Thyroid gland (tissue), 4 donors: Measurements from ENCODE around the gene FOXO1. TPM values are rescaled to one million over a fixed set of nuclear protein-coding genes. Genes with fewer than 3 reads are reported as not detected.

Source experiments
- DNase-seq, 2 donors: peaks; one replicate each; pipeline ENCODE4 v3.0.0-alpha.2; 2019
- H3K27ac ChIP-seq, 3 donors: fragments of 200-600 bp; sonication (generic); 1 replicate in 2 of 3; 2 replicates in 1 of 3; pipeline ENCODE4 v1.5.1; 2016 to 2019; ENCODE audit warnings: mild to moderate bottlenecking in 1 of 3, moderate library complexity in 1 of 3
- H3K27me3 ChIP-seq: fragments of 200-600 bp; sonication (generic); one replicate; pipeline ENCODE4 v1.5.1; 2019
- H3K36me3 ChIP-seq, 2 donors: fragments of 200-600 bp; sonication (generic); one replicate each; pipeline ENCODE4 v1.5.1; 2016 to 2019
- H3K4me1 ChIP-seq, 2 donors: fragments of 200-600 bp; sonication (generic); one replicate each; pipeline ENCODE4 v1.5.1; 2017 to 2019
- H3K4me3 ChIP-seq, 3 donors: fragments of 200-600 bp; sonication (generic); replicated peaks in 1 of 3; 1 replicate in 2 of 3; 2 replicates in 1 of 3; pipeline ENCODE4 v1.5.1; 2016; ENCODE audit warnings: mild to moderate bottlenecking in 1 of 3
- H3K9me3 ChIP-seq: fragments of 200-600 bp; sonication (generic); one replicate; pipeline ENCODE4 v1.5.1; 2017
- CTCF ChIP-seq, 6 experiments: fragments of 200-600 bp in 3 of 6; fragments of 450-650 bp in 3 of 6; sonication (generic) in 3 of 6; IDR thresholded peaks; one replicate each; pipeline ENCODE4 v1.5.1; 2016 to 2019; ENCODE audit warnings: antibody characterized with exemption in 6 of 6, mild to moderate bottlenecking in 2 of 6, inconsistent platforms in 1 of 6, moderate library complexity in 1 of 6
- POLR2A ChIP-seq, 2 donors: fragments of 450-650 bp; IDR thresholded peaks; one replicate each; pipeline ENCODE4 v1.6.1; 2017; ENCODE audit warnings: antibody characterized with exemption in 2 of 2, mild to moderate bottlenecking in 2 of 2, moderate library complexity in 1 of 2
- WGBS, 2 donors: methylation state at CpG; one replicate each; pipeline ENCODE4 v1.1.5; 2017; 5-methylcytosine and 5-hydroxymethylcytosine counted together
- intact Hi-C: fragments of 100-400 bp; cut with DNase I; formaldehyde crosslinking; loops from one replicate; pipeline ENCODE4 v1.15.1; 2023
- total RNA-seq, 4 donors: library from RNA; depleted of rRNA; stranded (reverse); fragments of >200 nt; gene quantifications; one replicate each; pipeline ENCODE4 v1.2.3, GENCODE V29; 2016

FOXO1 gene
- total RNA-seq, 4 donors from 2014 or later: 65.2 to 92.9 (median 70.0) TPM

DNA sequence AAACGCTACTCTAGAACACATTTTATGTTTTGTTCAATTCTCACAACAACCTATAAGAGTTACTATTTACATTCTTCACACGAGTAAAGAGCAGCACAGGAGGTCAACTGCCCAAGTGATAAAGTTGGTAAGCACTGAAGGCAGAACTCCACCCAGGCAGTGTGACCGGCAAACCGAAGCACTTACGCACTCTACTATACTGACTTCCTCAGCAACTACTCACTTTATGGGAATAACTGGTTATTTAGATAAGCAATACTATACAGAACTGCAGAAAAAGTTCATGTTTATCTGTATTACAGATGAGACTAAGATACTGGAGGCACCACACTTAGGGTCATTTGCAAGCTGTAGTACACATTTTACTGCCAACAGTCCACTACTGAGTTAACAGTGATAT is 28.8 kb downstream of the FOXO1 start:
- TF ChIP-seq POLR2A (IDR thresholded peaks at IDR 0.05) (no peak), CTCF (IDR thresholded peaks at IDR 0.05) (no peak)
- intact Hi-C loops: no loop called here
- DNase-seq: no peak
- 54 to 60% methylated on average over 5 of the region's 5 CpGs for whole genome bisulfite sequencing, 2 donors
- Histone ChIP-seq H3K4me1 (peaks cover 44 to 61% of the 10 kb centered on the region in 2 donors), H3K27ac (peak overlapping the region in 1 of 3 donors; percentile 20), H3K9me3 (no peaks in the 10 kb centered on the region), H3K27me3 (no peaks in the 10 kb centered on the region), H3K4me3 (no peak overlapping the region), H3K36me3 (no peaks in the 10 kb centered on the region)

DNA sequence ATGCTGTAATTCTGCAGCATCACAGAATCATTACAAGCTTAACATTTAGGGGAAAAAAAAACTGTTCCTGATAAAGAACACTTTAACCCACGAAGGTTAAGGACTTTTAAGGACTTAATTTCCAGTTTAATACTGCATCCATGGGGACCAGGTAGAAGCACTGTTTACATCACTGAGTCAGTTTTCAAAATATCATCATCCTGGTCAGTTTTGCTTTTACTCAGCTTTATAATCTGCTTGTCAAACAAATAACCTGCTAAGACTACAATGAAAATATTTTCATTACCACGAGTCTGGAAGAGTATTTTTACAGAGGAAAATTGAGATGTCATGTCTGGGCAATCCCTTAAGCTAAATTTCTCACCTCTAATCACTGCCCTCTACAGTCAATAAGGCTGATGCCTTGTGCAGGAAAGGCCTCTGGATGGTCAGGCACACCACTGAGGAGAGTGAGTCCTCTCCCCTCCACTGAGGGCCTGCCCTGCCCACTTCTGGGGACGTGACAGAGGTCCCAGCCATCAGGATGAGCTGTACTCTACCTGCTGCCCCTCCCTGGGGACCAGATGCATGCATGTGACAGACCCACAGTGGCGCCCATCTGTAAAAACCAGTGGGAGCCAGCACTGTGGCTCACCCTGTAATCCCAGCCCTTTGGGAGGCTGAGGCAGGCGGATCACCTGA is 31.0 kb downstream of the FOXO1 start:
- 58 to 64% methylated on average over 5 of the region's 5 CpGs for WGBS, 2 donors
- intact Hi-C loops: no loop called here
- Histone ChIP-seq H3K27ac (peak overlapping the region in 1 of 3 donors; percentile 5), H3K9me3 (no peaks in the 10 kb centered on the region), H3K4me1 (peaks cover 42 to 60% of the 10 kb centered on the region in 2 donors), H3K4me3 (no peak overlapping the region), H3K27me3 (no peaks in the 10 kb centered on the region), H3K36me3 (no peaks in the 10 kb centered on the region)
- no peak for DNase-seq
- TF ChIP-seq POLR2A (IDR thresholded peaks at IDR 0.05): no peak
- TF ChIP-seq CTCF (IDR thresholded peaks at IDR 0.05): no peak

DNA sequence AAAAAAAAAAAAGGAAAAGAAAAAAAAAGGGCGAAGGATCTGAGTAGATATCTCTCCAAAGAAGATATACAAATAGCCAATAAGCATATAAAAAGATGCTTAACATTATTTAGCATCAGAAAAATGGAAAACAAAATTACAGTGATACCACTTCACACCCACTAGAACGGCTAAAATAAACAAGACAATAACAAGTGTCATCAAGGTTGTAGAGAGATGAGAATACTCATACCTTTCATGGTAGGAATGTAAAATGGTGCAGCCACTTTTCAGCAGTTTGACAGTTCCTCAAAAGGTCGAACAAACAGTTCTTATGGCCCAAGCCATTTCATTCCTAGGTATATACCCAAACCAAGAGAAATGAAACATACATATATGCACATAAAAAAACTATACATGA is 33.5 kb downstream of the FOXO1 start:
- H3K4me3 ChIP-seq: no peak overlapping the region
- 81 to 90% methylated on average over 3 of the region's 3 CpGs for WGBS, 2 donors
- H3K27me3 ChIP-seq: no peaks in the 10 kb centered on the region
- TF ChIP-seq POLR2A (IDR thresholded peaks at IDR 0.05): no peak
- TF ChIP-seq CTCF (IDR thresholded peaks at IDR 0.05): no peak
- no peaks in the 10 kb centered on the region for H3K9me3 ChIP-seq
- H3K27ac ChIP-seq: no peak overlapping the region
- H3K4me1 ChIP-seq: peaks cover 25 to 45% of the 10 kb centered on the region in 2 donors
- DNase-seq: no peak
- H3K36me3 ChIP-seq: no peaks in the 10 kb centered on the region
- intact Hi-C loops: no loop called here

DNA sequence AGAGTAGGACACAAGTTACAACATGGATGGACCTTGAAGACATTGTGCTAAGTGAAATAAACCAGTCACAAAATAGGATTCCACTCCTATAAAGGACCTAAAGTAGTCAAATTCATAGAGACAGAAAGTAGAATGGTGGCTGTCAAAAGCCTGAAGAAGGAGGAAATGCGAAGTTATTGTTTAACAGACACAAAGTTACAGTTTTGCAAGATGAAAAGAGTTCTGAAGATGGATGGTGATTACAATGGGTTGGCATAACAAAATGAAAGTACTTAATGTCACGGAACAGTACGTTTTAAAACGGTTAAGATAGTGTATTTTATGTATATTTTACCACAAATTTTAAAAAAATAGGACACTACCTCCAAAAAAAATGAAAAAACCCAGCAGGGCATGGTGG is 34.8 kb downstream of the FOXO1 start:
- Histone ChIP-seq H3K27me3 (no peaks in the 10 kb centered on the region), H3K4me3 (no peak overlapping the region), H3K9me3 (no peaks in the 10 kb centered on the region), H3K36me3 (no peaks in the 10 kb centered on the region), H3K27ac (no peak overlapping the region), H3K4me1 (peaks cover 27 to 46% of the 10 kb centered on the region in 2 donors)
- DNase-seq: no peak
- intact Hi-C loops: no loop called here
- TF ChIP-seq POLR2A (IDR thresholded peaks at IDR 0.05) (no peak), CTCF (IDR thresholded peaks at IDR 0.05) (no peak)
- WGBS, 2 donors: 92 to 94% methylated on average over 4 of the region's 4 CpGs

- H3K4me1 ChIP-seq: peaks cover 21 to 30% of the 10 kb centered on the region in 2 donors
- peak overlapping the region in 1 of 3 donors; percentile 29 for H3K27ac ChIP-seq
- TF ChIP-seq CTCF (IDR thresholded peaks at IDR 0.05) (no peak), POLR2A (IDR thresholded peaks at IDR 0.05) (no peak)
- WGBS, 2 donors: 60 to 68% methylated on average over 3 of the region's 3 CpGs
- DNase-seq: no peak
- no peaks in the 10 kb centered on the region for H3K27me3 ChIP-seq
- H3K36me3 ChIP-seq: no peaks in the 10 kb centered on the region
- no peak overlapping the region for H3K4me3 ChIP-seq
- no peaks in the 10 kb centered on the region for H3K9me3 ChIP-seq
- intact Hi-C loops: no loop called here
Observed at GRCh38 chr13:40629678-40630384, 36.6 kb downstream of the FOXO1 start.
